ENCODE results near the gene FBXO21. TPM values are rescaled to one million over a fixed set of nuclear protein-coding genes. Genes with fewer than 3 reads are reported as not detected.
A peak's percentile ranks its signal among the peaks of the same experiment; 100 is the strongest.

Gene FBXO21
- 10 to 100 TPM; 21.5 to 26.0 TPM for total RNA-seq

DNA sequence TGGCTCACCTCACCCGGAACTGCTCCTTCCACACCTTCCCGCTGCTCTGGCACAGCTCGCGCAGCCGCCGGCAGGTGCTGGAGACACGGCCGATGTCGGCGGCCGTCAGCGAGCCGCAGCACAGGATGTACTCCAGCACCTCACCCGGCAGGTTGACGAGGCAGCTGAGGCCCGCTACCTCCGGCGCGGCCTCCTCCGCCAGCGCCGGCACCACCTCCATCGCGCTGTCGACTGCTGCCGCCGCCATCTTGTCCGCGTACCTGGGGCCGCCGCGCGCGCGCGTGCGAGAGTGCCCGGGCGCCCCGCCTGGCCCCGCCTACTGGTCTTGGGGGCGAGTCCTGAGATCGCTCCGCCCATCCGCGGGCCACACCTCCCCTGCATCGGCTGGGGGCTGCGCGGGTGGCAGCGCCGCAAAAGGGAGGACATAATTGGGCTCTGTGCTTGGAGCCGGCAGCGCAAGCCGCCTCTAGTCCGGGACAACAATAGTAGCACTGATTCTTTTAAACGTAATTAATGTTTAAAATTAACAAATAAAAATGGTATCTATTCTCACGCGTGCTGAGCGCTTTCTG, at the start of gene FBXO21:
FBXO21 (minus strand) TSS at position 261 of the 572 bp plus-strand sequence; CDS start at position 247, 14 bp downstream.
- ChIA-PET CTCF (no interaction called here), POLR2A (no interaction called here)
- DNase-seq (peak; percentile 93), ATAC-seq (peak; percentile 98)
- intact Hi-C loops (cut with micrococcal nuclease), result no loop called here
- Mint-ChIP-seq H3K27me3 (no peaks in the 10 kb centered on the region), H3K36me3 (ENCODE audit: low read depth) (peaks cover 25% of the 10 kb centered on the region), H3K4me1 (ENCODE audit: low read depth) (peaks cover 28% of the 10 kb centered on the region), H3K9me3 (no peaks in the 10 kb centered on the region), H3K4me3 (peak within 1 kb of the TSS; percentile 91), H3K27ac (peak within 1 kb of the TSS; percentile 85)
- TF ChIP-seq CTCF (IDR thresholded peaks at IDR 0.05), result no peak

DNA sequence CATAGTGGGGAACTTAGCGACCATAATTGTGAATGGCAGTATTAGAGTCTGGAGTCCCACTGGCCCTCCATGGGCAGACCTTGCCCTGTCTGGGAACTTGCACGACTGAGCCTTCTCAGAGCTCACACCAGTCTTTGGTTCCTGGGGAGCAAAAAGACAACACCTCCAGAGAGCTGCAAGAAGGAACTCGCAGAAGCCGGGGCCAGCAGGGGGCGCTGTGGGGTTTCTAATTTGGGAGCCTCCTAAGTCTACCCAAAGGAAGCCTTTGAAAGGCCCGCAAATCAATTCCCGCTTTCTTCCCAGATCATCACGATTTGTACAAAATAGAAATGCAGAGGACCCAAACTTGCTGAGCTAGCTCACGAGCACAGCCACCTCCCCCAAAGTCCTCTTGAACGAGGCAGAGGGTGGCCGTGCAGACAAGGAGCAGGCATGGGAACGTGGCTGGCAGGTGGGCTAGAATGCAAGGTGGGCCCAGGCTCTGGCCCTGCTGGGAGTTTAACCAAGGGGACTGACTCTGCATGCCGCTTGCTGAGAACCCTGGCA, 46.3 kb upstream of the FBXO21 start:
- no peaks in the 10 kb centered on the region for H3K9me3 Mint-ChIP-seq
- DNase-seq (peak; percentile 93), ATAC-seq (peak; percentile 60)
- peak; percentile 89 for TF ChIP-seq CTCF (IDR thresholded peaks at IDR 0.05)
- no peak overlapping the region for H3K4me3 Mint-ChIP-seq
- intact Hi-C loops (cut with micrococcal nuclease), result loop anchor here (2.0 kb wide), 2 partner anchors 352 to 600 kb away; no protein-coding TSS in a partner anchor
- no peaks in the 10 kb centered on the region for H3K36me3 Mint-ChIP-seq (ENCODE audit: low read depth)
- no peak overlapping the region for H3K27ac Mint-ChIP-seq
- ChIA-PET POLR2A (no interaction called here), CTCF (interaction anchor here (0.7 to 3.1 kb wide), 19 partner anchors 9 to 601 kb away, joined by 3 to 19 read pairs (median 5); no protein-coding TSS in a partner anchor)
- peaks cover 4% of the 10 kb centered on the region for H3K27me3 Mint-ChIP-seq
- H3K4me1 Mint-ChIP-seq (ENCODE audit: low read depth), result no peaks in the 10 kb centered on the region

GRCh38 chr12:117235261-117235660, 45.0 kb upstream of the FBXO21 start:
- CTCF ChIA-PET, result interaction anchor here (0.7 to 3.1 kb wide), 7 partner anchors 14 to 602 kb away, joined by 4 to 19 read pairs (median 6); no protein-coding TSS in a partner anchor

DNA sequence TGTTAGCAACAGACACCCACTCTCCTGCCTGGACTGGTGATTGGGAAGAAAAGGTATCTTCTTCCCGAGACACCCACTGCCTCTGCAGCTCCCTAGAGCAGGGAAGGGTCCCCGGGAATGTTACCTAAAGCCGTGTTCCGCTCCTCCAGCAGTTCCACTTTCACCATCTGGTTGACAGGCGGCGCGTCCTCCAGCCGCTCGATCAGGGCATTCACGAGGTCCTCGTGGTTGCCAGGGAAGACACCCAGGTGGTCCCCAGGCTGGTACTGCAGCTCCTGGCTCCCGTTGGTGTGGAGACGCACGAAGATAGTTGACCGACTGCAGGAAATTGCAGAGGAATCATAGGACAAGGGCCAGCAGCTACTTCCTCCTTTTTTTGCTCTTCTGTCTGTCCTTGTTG, 44.2 kb upstream of the FBXO21 start:
- ATAC-seq (no peak), DNase-seq (no peak)
- intact Hi-C loops (cut with micrococcal nuclease), result no loop called here
- Mint-ChIP-seq H3K27ac (no peak overlapping the region), H3K36me3 (ENCODE audit: low read depth) (no peaks in the 10 kb centered on the region), H3K27me3 (peaks cover 7% of the 10 kb centered on the region), H3K4me3 (no peak overlapping the region), H3K4me1 (ENCODE audit: low read depth) (no peaks in the 10 kb centered on the region), H3K9me3 (no peaks in the 10 kb centered on the region)
- no peak for TF ChIP-seq CTCF (IDR thresholded peaks at IDR 0.05)
- CTCF ChIA-PET, result interaction anchor here (1.9 to 2.3 kb wide), 2 partner anchors 15 to 21 kb away, joined by 5 to 6 read pairs; no protein-coding TSS in a partner anchor
- POLR2A ChIA-PET, result no interaction called here

More at GRCh38 chr12:117235261-117235660, 45.0 kb upstream of the FBXO21 start:
- Mint-ChIP-seq H3K27ac (no peak overlapping the region), H3K36me3 (ENCODE audit: low read depth) (no peaks in the 10 kb centered on the region), H3K4me1 (ENCODE audit: low read depth) (no peaks in the 10 kb centered on the region), H3K4me3 (no peak overlapping the region), H3K9me3 (no peaks in the 10 kb centered on the region), H3K27me3 (peaks cover 7% of the 10 kb centered on the region)
- intact Hi-C loops (cut with micrococcal nuclease), result no loop called here
- no peak for TF ChIP-seq CTCF (IDR thresholded peaks at IDR 0.05)
- ATAC-seq (no peak), DNase-seq (no peak)
- POLR2A ChIA-PET, result no interaction called here

GRCh38 chr12:117231750-117232149, 41.5 kb upstream of the FBXO21 start:
- DNase-seq, result peak; percentile 5
- peaks cover 9% of the 10 kb centered on the region for H3K27me3 Mint-ChIP-seq
- no peaks in the 10 kb centered on the region for H3K9me3 Mint-ChIP-seq
- no peaks in the 10 kb centered on the region for H3K36me3 Mint-ChIP-seq (ENCODE audit: low read depth)
- intact Hi-C loops (cut with micrococcal nuclease), result no loop called here
- H3K4me3 Mint-ChIP-seq, result no peak overlapping the region
- TF ChIP-seq CTCF (IDR thresholded peaks at IDR 0.05), result no peak
- no peaks in the 10 kb centered on the region for H3K4me1 Mint-ChIP-seq (ENCODE audit: low read depth)
- ChIA-PET POLR2A (no interaction called here), CTCF (interaction anchor here (1.4 to 2.7 kb wide), 3 partner anchors 20 to 605 kb away, joined by 3 to 11 read pairs (median 5); no protein-coding TSS in a partner anchor)
- no peak for ATAC-seq
- no peak overlapping the region for H3K27ac Mint-ChIP-seq
